Myocyte (in vitro differentiated cells): ENCODE results near the gene RENBP. TPM values are rescaled to one million over a fixed set of nuclear protein-coding genes. Genes with fewer than 3 reads are reported as not detected.

Experiments used
- DNase-seq: peaks from one replicate; pipeline ENCODE4 v3.0.0-alpha.2; 2012; ENCODE audit warnings: low read depth
- microRNA-seq: library from miRNA; unstranded; fragments of <30 nt; microRNA quantifications from one replicate; pipeline ENCODE4, GENCODE V29; 2016
- total RNA-seq: library from RNA; depleted of rRNA; stranded (reverse); fragments of >200 nt; gene quantifications from 2 replicates; pipeline ENCODE4 v1.2.3, GENCODE V29; 2014

RENBP gene
- total RNA-seq, 1 donor from 2014 or later, result 2.7 TPM

- DNase-seq, result peak; percentile 93
These were observed 43.4 kb downstream of the RENBP start for GRCh38 chrX:153900831-153901752.

- no peak for DNase-seq
These were observed 46.5 kb downstream of the RENBP start for GRCh38 chrX:153897899-153898298.

- no peak for DNase-seq
These were observed 55.3 kb downstream of the RENBP start for GRCh38 chrX:153889123-153889522.

GRCh38 chrX:153888344-153888743, 56.1 kb downstream of the RENBP start:
- DNase-seq, result no peak

GRCh38 chrX:153887385-153887784, 57.1 kb downstream of the RENBP start:
- no peak for DNase-seq

GRCh38 chrX:153886915-153887314, 57.5 kb downstream of the RENBP start:
- DNase-seq, result peak; percentile 63

GRCh38 chrX:153885968-153886903, 58.2 kb downstream of the RENBP start, which contains the start of gene L1CAM:
Gene L1CAM (minus strand): TSS chrX:153886173. CDS start chrX:153875836, 10,337 bp downstream.
- DNase-seq, result no peak

Small RNA genes within 50 kb of the gene (microRNA-seq; reads per million reads assigned to microRNA genes)
- gene MIR3202-1 (not detected), gene MIR3202-2 (not detected)

Other genes starting within 250 kb of the RENBP start
- 150 and 162 TPM in 2 replicates for gene BCAP31, start 220.3 kb downstream of the RENBP start, total RNA-seq
- 53.8 and 71.6 TPM in 2 replicates for gene ABCD1, start 219.8 kb downstream of the RENBP start, total RNA-seq
- gene PLXNB3, start 180.4 kb downstream of the RENBP start, total RNA-seq, result 5.1 and 11.9 TPM in 2 replicates
- gene SRPK3, start 163.6 kb downstream of the RENBP start, total RNA-seq, result 252 and 340 TPM in 2 replicates
- 92.7 and 104 TPM in 2 replicates for gene IDH3G, start 150.3 kb downstream of the RENBP start, total RNA-seq
- gene SSR4, start 150.0 kb downstream of the RENBP start, total RNA-seq, result 155 and 228 TPM in 2 replicates
- gene PDZD4, start 114.1 kb downstream of the RENBP start, total RNA-seq, result 0.47 and 1.4 TPM in 2 replicates
- 24.6 and 44.9 TPM in 2 replicates for gene L1CAM, start 58.5 kb downstream of the RENBP start, total RNA-seq
- 0.48 and 1.0 TPM in 2 replicates for gene AVPR2, start 40.0 kb downstream of the RENBP start, total RNA-seq
- gene ARHGAP4, start 18.4 kb downstream of the RENBP start, total RNA-seq, result 12.8 and 18.2 TPM in 2 replicates
- gene NAA10, start 9.6 kb downstream of the RENBP start, total RNA-seq, result 120 and 132 TPM in 2 replicates
- 27.1 and 33.8 TPM in 2 replicates for gene HCFC1, start 27.2 kb upstream of the RENBP start, total RNA-seq
- 10.9 and 11.9 TPM in 2 replicates for gene TMEM187, start 28.1 kb upstream of the RENBP start, total RNA-seq
- 83.3 and 90.4 TPM in 2 replicates for gene IRAK1, start 75.3 kb upstream of the RENBP start, total RNA-seq
- gene MECP2, start 153.1 kb upstream of the RENBP start, total RNA-seq, result 28.5 and 29.9 TPM in 2 replicates
- not detected in 2 replicates for gene OPN1LW, start 199.6 kb upstream of the RENBP start, total RNA-seq
- gene OPN1MW, start 238.0 kb upstream of the RENBP start, total RNA-seq, result not detected in 2 replicates